ENCODE results near the gene AKT3. TPM values are rescaled to one million over a fixed set of nuclear protein-coding genes. Genes with fewer than 3 reads are reported as not detected.
"Not testable (repeated sequence)": the region's sequence is repeated elsewhere in the genome, so short reads cannot be mapped to it uniquely, and the experiment has no call there.

AKT3 gene
- total RNA-seq: 38.5 and 39.1 TPM in 2 replicates

DNA sequence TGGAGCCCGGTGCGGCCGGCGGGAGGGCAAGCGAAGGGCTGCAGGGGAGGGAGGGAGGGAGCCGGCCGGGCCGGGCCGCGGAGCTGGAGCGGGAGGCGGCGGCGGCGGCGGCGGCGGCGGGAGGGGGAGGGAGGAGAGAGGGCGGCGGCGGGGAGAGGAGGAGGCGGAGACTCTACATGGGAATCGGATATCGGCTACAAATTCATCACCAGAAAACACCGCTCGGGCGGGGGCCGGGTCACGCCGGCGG, at the start of gene AKT3:
Gene AKT3 (minus strand): TSS at position 42 of the 250 bp plus-strand sequence. CDS start 7,073 bp downstream, outside the sequence.
- H3K27ac Mint-ChIP-seq: peak within 1 kb of the TSS; percentile 99
- DNase-seq: no peak
- peaks cover 40% of the 10 kb centered on the region for H3K27me3 Mint-ChIP-seq
- intact Hi-C loops (cut with micrococcal nuclease): loop anchor here (1.0 to 5.0 kb wide), 6 partner anchors 87 to 602 kb away; no protein-coding TSS in a partner anchor
- no peaks in the 10 kb centered on the region for H3K9me3 Mint-ChIP-seq
- peak within 1 kb of the TSS; percentile 96 for H3K4me3 Mint-ChIP-seq
- H3K36me3 Mint-ChIP-seq (ENCODE audit: low read depth): peaks cover 6% of the 10 kb centered on the region
- H3K4me1 Mint-ChIP-seq: peaks cover 19% of the 10 kb centered on the region

DNA sequence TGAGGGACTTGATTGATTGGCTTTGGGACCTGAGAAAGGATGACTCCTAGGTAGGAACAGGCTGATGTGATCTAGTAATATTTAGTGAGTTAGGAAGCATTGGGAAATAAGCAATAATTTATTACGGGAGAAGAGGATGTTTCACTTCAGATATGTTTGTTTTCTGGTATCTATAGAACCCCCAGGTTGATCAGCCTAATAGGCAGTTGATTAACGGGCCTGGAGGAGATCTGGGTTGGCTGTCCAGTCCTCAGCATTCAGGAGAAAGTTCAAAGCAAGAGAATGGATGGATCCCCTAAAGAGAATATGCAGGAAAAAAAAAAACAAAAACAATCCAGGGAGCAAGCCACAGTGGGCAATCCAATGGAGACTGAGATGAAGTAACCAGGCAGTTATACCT, 48.2 kb upstream of the AKT3 start:
- H3K27me3 Mint-ChIP-seq: peaks cover 4% of the 10 kb centered on the region
- H3K4me3 Mint-ChIP-seq: no peak overlapping the region
- H3K9me3 Mint-ChIP-seq: no peaks in the 10 kb centered on the region
- intact Hi-C loops (cut with micrococcal nuclease): no loop called here
- H3K36me3 Mint-ChIP-seq (ENCODE audit: low read depth): no peaks in the 10 kb centered on the region
- no peak for DNase-seq
- H3K4me1 Mint-ChIP-seq: no peaks in the 10 kb centered on the region
- H3K27ac Mint-ChIP-seq: no peak overlapping the region

DNA sequence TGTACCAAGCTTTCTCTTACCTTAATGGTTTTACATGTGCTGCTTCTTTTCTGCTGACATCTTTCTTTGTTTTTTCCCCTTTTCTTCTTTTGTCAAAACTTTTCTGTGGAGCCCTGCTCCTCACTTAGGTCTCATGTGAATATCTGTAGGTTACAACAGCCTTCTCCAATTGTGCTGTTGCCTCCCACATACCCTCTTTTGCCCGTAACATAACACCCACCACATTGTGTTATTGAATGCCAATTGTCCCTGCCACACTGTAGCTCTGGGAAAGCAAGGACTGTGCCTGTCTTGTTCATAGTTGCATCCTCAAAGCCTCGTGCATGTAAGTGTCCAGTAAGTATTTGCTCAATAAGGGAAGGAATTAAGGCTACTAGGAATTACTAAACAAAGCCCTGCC, 46.3 kb upstream of the AKT3 start:
- H3K9me3 Mint-ChIP-seq: no peaks in the 10 kb centered on the region
- peaks cover 2% of the 10 kb centered on the region for H3K27me3 Mint-ChIP-seq
- H3K27ac Mint-ChIP-seq: no peak overlapping the region
- no peak for DNase-seq
- H3K4me3 Mint-ChIP-seq: no peak overlapping the region
- intact Hi-C loops (cut with micrococcal nuclease): no loop called here
- no peaks in the 10 kb centered on the region for H3K36me3 Mint-ChIP-seq (ENCODE audit: low read depth)
- no peaks in the 10 kb centered on the region for H3K4me1 Mint-ChIP-seq

DNA sequence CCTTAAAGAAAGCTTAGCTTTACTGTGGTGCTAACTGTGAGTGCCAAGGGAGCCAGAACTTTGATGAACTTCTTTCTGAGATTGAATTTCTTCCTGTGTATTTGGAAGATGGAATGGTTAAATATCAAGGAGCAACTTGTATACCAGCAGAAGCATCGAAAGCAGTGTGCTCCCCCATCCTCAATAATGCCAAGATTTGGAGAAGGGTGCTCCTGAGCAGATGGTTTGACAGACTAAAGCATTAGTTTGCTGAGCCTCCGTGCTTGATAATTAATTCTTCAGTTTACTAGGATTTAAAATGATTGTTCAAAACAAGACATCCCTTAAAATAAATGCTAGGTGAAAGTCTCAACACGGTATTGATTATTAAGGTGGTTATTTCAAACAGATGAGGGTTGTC, 42.4 kb upstream of the AKT3 start:
- intact Hi-C loops (cut with micrococcal nuclease): no loop called here
- Mint-ChIP-seq H3K9me3 (no peaks in the 10 kb centered on the region), H3K27me3 (peaks cover 2% of the 10 kb centered on the region), H3K4me3 (no peak overlapping the region), H3K4me1 (no peaks in the 10 kb centered on the region), H3K36me3 (ENCODE audit: low read depth) (no peaks in the 10 kb centered on the region), H3K27ac (no peak overlapping the region)
- DNase-seq: no peak

- no peaks in the 10 kb centered on the region for H3K9me3 Mint-ChIP-seq
- H3K4me3 Mint-ChIP-seq: no peak overlapping the region
- no peak for DNase-seq
- no peaks in the 10 kb centered on the region for H3K36me3 Mint-ChIP-seq (ENCODE audit: low read depth)
- no peak overlapping the region for H3K27ac Mint-ChIP-seq
- intact Hi-C loops (cut with micrococcal nuclease): no loop called here
- no peaks in the 10 kb centered on the region for H3K27me3 Mint-ChIP-seq
- no peaks in the 10 kb centered on the region for H3K4me1 Mint-ChIP-seq
Observed at GRCh38 chr1:243890576-243890975, 40.5 kb upstream of the AKT3 start.

- H3K27ac Mint-ChIP-seq: no peak overlapping the region
- DNase-seq: no peak
- peaks cover 2% of the 10 kb centered on the region for H3K27me3 Mint-ChIP-seq
- H3K4me3 Mint-ChIP-seq: no peak overlapping the region
- H3K9me3 Mint-ChIP-seq: no peaks in the 10 kb centered on the region
- H3K4me1 Mint-ChIP-seq: no peaks in the 10 kb centered on the region
- intact Hi-C loops (cut with micrococcal nuclease): no loop called here
- no peaks in the 10 kb centered on the region for H3K36me3 Mint-ChIP-seq (ENCODE audit: low read depth)
Observed at GRCh38 chr1:243885806-243886205, 35.8 kb upstream of the AKT3 start.

DNA sequence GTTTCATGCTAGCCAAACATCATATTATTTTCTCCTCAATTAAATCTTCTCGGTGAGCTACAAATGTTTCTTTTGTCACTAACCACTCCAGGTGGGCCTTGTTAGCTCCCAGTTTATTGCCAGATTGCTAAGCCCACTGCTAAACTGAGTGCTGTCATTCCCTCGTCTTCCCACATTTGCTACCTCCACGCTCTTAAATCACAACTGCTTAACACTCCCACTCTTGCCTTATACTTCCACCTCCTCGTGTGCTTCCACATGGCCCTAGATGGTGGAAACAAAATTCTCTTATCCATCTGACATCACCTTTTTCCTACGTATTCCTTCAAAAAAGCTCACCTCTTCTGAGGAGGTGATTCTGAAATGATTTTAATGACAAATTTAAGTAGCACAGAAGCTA, 34.6 kb upstream of the AKT3 start:
- no peak overlapping the region for H3K4me3 Mint-ChIP-seq
- H3K27me3 Mint-ChIP-seq: peaks cover 2% of the 10 kb centered on the region
- DNase-seq: no peak
- intact Hi-C loops (cut with micrococcal nuclease): no loop called here
- H3K27ac Mint-ChIP-seq: no peak overlapping the region
- H3K36me3 Mint-ChIP-seq (ENCODE audit: low read depth): no peaks in the 10 kb centered on the region
- H3K9me3 Mint-ChIP-seq: peaks cover under 1% of the 10 kb centered on the region
- no peaks in the 10 kb centered on the region for H3K4me1 Mint-ChIP-seq

- H3K9me3 Mint-ChIP-seq: peaks cover 4% of the 10 kb centered on the region
- no peak overlapping the region for H3K4me3 Mint-ChIP-seq
- DNase-seq: no peak
- no peaks in the 10 kb centered on the region for H3K4me1 Mint-ChIP-seq
- no peak overlapping the region for H3K27ac Mint-ChIP-seq
- peaks cover 2% of the 10 kb centered on the region for H3K27me3 Mint-ChIP-seq
- intact Hi-C loops (cut with micrococcal nuclease): no loop called here
- no peaks in the 10 kb centered on the region for H3K36me3 Mint-ChIP-seq (ENCODE audit: low read depth)
Observed at GRCh38 chr1:243883551-243883950, 33.5 kb upstream of the AKT3 start.

DNA sequence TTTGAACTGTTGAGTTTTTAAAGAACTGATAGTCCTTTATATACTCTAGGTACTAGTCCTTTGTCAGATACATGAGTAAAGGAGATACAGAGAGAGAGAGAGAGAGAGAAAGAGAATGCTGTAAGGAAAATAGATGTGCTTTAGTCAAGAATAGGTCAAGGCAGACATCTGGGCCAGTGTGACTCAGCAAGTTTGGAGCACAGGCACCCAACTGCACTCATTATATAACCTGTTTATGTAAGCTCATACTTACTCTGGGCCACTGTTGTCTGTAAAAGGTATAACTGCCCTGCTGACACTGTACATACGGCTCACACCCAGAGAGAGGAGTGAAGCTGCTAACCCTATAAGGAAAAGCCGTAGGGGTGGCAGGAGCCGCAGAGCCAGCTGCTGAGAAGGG, 32.2 kb upstream of the AKT3 start:
- no peak overlapping the region for H3K4me3 Mint-ChIP-seq

GRCh38 chr1:243877058-243877457, 27.0 kb upstream of the AKT3 start:
- DNase-seq; H3K36me3 Mint-ChIP-seq (ENCODE audit: low read depth); H3K9me3 Mint-ChIP-seq; H3K27me3 Mint-ChIP-seq; H3K27ac Mint-ChIP-seq; intact Hi-C loops (cut with micrococcal nuclease); H3K4me1 Mint-ChIP-seq; H3K4me3 Mint-ChIP-seq: not testable (repeated sequence)

More for the DNA sequence above, 32.2 kb upstream of the AKT3 start:
- Mint-ChIP-seq H3K27me3 (peaks cover 2% of the 10 kb centered on the region), H3K27ac (no peak overlapping the region), H3K36me3 (ENCODE audit: low read depth) (no peaks in the 10 kb centered on the region), H3K9me3 (peaks cover 4% of the 10 kb centered on the region), H3K4me1 (no peaks in the 10 kb centered on the region)
- DNase-seq: no peak
- intact Hi-C loops (cut with micrococcal nuclease): no loop called here

- H3K9me3 Mint-ChIP-seq: no peaks in the 10 kb centered on the region
- intact Hi-C loops (cut with micrococcal nuclease): no loop called here
- peaks cover 64% of the 10 kb centered on the region for H3K27me3 Mint-ChIP-seq
- peaks cover 8% of the 10 kb centered on the region for H3K4me1 Mint-ChIP-seq
- H3K27ac Mint-ChIP-seq: no peak overlapping the region
- no peaks in the 10 kb centered on the region for H3K36me3 Mint-ChIP-seq (ENCODE audit: low read depth)
- H3K4me3 Mint-ChIP-seq: no peak overlapping the region
- DNase-seq: no peak
Observed at GRCh38 chr1:243855616-243856318, 5.7 kb upstream of the AKT3 start.

DNA sequence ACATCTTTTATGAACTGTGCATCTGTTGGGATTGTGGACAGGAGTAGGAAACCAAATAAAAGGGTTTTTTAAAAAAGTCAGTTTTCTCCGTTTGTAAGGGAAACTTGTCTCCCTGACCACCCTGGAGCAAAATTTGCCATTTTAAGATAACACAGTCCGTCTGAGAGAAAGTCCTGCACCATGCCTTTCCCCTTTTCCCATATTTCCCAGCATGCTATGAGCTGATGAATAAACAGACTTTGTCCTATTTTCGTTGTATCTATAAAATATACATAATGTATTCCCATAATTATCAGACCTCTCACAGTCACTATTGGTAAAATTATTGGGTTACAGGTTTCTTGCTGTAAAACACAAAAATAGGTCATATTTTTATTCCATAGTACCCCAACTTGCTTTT, 1.7 kb upstream of the AKT3 start:
- H3K36me3 Mint-ChIP-seq (ENCODE audit: low read depth): peaks cover 6% of the 10 kb centered on the region
- peak overlapping the region; percentile 85 for H3K4me3 Mint-ChIP-seq
- intact Hi-C loops (cut with micrococcal nuclease): loop anchor here (2.0 to 5.0 kb wide), 5 partner anchors 86 to 586 kb away; no protein-coding TSS in a partner anchor
- no peak for DNase-seq
- peak overlapping the region; percentile 90 for H3K27ac Mint-ChIP-seq
- peaks cover 43% of the 10 kb centered on the region for H3K27me3 Mint-ChIP-seq
- H3K4me1 Mint-ChIP-seq: peaks cover 19% of the 10 kb centered on the region
- no peaks in the 10 kb centered on the region for H3K9me3 Mint-ChIP-seq

GRCh38 chr1:243851257-243851756, 1.3 kb upstream of the AKT3 start:
- peak overlapping the region; percentile 85 for H3K4me3 Mint-ChIP-seq
- peaks cover 19% of the 10 kb centered on the region for H3K4me1 Mint-ChIP-seq
- H3K27me3 Mint-ChIP-seq: peaks cover 45% of the 10 kb centered on the region
- H3K36me3 Mint-ChIP-seq (ENCODE audit: low read depth): peaks cover 6% of the 10 kb centered on the region
- intact Hi-C loops (cut with micrococcal nuclease): loop anchor here (2.0 to 5.0 kb wide), 5 partner anchors 86 to 586 kb away; no protein-coding TSS in a partner anchor
- no peak for DNase-seq
- H3K9me3 Mint-ChIP-seq: no peaks in the 10 kb centered on the region
- H3K27ac Mint-ChIP-seq: peak overlapping the region; percentile 90

GRCh38 chr1:243850452-243851256, 611 bp upstream of the AKT3 start:
- H3K4me3 Mint-ChIP-seq: peak overlapping the region; percentile 85
- H3K27ac Mint-ChIP-seq: peak overlapping the region; percentile 90
- peaks cover 44% of the 10 kb centered on the region for H3K27me3 Mint-ChIP-seq
- DNase-seq: peak; percentile 93
- peaks cover 19% of the 10 kb centered on the region for H3K4me1 Mint-ChIP-seq
- intact Hi-C loops (cut with micrococcal nuclease): loop anchor here (1.0 to 5.0 kb wide), 6 partner anchors 87 to 602 kb away; no protein-coding TSS in a partner anchor
- H3K9me3 Mint-ChIP-seq: no peaks in the 10 kb centered on the region
- peaks cover 6% of the 10 kb centered on the region for H3K36me3 Mint-ChIP-seq (ENCODE audit: low read depth)

All from activated CD4-positive, alpha-beta T cell treated with anti-CD3 and anti-CD28 coated beads, Interleukin-2, amount 10 ng/mL, durations not matched to agents 24 days and 14 days (primary cell).